G401 (cell line): ENCODE data around the gene FLYWCH1. TPM values are rescaled to one million over a fixed set of nuclear protein-coding genes. Genes with fewer than 3 reads are reported as not detected.

Source experiments
- DNase-seq: peaks from one replicate; pipeline ENCODE4 v3.0.0-alpha.2; 2015; ENCODE audit warnings: low spot score
- in situ Hi-C: cut with HindIII; loops from 2 replicates; pipeline ENCODE4 v1.10.0; 2016; ENCODE audit warnings: low sequenced_read_pairs, mixed read lengths
- total RNA-seq: library from RNA; depleted of rRNA; stranded (reverse); fragments of >200 nt; shearing (Covaris generic); gene quantifications from 2 replicates; pipeline ENCODE4 v1.2.3, GENCODE V29; 2014

FLYWCH1 gene
- total RNA-seq, 1 experiment from 2014 or later: 52.7 TPM

- in situ Hi-C loops: no loop called here
- peak; percentile 47 for DNase-seq
These were observed 53.0 kb downstream of the FLYWCH1 start for GRCh38 chr16:2964475-2965336.

DNA sequence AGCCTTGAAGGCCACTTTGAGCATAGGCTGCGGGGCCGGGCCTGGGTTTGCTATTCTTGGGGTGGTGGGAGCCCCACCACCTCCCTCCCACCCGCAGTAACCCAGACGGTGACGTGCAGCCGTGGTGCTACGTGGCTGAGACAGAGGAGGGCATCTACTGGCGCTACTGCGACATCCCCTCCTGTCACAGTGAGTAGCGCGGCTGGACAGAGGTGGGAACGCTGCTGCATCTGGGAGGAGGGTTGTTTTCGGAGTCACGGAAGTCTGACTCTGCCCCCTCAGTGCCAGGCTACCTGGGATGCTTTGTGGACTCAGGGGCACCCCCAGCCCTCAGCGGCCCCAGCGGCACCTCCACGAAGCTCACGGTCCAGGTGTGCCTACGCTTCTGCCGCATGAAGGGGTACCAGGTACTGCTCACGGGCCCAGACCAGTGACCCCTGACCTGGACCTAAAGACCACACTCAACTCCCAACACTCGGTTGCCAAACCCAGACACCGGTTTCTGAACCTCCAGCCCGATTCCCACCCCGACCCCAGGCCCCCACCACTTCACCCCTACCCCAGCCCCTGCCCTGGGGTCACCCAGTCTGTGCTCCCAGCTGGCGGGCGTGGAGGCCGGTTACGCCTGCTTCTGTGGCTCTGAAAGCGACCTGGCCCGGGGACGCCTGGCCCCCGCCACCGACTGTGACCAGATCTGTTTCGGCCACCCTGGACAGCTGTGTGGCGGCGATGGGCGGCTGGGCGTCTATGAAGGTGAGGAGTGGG lies 54.5 kb downstream of the FLYWCH1 start:
- DNase-seq: no peak

GRCh38 chr16:2966808-2967191 lies 55.1 kb downstream of the FLYWCH1 start:
- in situ Hi-C loops: no loop called here
- no peak for DNase-seq

More for the DNA sequence above, 54.5 kb downstream of the FLYWCH1 start:
- in situ Hi-C loops: no loop called here

- DNase-seq: no peak
- in situ Hi-C loops: no loop called here
These were observed 55.5 kb downstream of the FLYWCH1 start for GRCh38 chr16:2967211-2967631.

DNA sequence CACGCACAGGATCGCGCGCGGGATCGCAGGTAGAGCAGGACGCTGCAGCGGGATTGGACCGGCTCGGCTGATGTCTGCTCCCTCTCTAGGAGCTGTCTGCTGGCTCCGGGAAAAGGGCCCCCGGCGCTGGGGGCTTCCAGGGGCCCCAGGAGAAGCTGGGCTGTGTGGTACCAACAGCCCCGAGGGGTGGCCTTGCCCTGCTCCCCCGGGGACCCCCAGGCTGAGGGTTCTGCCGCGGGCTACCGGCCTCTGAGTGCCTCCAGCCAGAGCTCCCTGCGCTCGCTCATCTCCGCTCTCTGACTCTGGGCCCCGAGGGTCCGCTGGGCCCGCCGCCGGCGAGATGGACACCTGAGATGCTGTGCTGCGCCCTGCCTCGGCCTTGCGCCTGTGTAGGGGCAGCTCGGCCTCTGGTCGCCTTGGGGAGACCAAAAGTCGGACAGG lies 56.0 kb downstream of the FLYWCH1 start:
- in situ Hi-C loops: no loop called here
- DNase-seq: no peak

GRCh38 chr16:2968368-2968737 lies 56.6 kb downstream of the FLYWCH1 start:
- in situ Hi-C loops: no loop called here
- no peak for DNase-seq

GRCh38 chr16:2968738-2969544 lies 57.2 kb downstream of the FLYWCH1 start, which contains the start of gene PAQR4:
PAQR4 (plus strand) TSS chr16:2969348; CDS start chr16:2969675, 327 bp downstream.
- in situ Hi-C loops: no loop called here
- DNase-seq: peak; percentile 87

DNA sequence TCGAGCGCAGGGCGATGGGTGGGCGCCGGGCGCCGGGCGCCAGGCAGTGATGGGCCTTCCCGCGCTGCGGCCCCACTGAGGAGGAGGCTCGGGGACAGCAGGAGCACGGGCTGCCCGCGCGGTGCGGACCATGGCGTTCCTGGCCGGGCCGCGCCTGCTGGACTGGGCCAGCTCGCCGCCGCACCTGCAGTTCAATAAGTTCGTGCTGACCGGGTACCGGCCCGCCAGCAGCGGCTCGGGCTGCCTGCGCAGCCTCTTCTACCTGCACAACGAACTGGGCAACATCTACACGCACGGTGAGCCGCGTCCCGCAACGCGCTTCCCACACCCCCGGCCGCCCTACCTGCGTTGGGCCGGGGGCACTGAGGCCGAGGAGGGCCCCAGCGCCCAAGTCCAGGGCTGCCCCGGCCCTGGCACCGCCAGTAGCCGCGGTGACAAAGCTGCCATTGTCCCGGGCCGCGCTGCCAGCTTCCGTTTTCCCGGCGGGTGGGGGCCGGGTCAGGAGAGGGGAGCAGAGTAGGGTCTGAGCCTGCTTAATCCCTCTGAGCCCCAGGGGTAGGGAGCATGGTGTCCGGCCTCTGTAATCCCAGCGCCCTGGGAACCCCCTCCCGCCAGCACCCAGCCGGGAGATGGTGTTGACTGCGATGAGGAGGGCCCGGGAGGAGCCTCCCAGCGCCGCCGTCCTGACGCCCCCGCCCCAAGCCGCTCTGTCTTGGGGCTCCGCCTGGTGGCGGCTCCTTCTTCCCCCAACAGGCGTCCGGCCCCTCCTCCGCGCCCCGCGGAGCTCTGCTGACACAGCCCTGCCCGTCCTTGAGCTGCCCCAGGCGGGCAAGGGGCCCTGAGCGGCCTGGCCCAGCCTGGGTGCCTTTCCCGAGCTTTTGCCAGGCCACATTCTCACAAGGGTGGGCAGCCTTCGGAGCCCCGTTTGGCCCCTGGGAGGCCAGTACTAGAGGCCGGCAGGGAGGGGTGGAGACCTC lies 58.1 kb downstream of the FLYWCH1 start:
- DNase-seq: no peak
- in situ Hi-C loops: no loop called here

GRCh38 chr16:2970563-2970962 lies 58.8 kb downstream of the FLYWCH1 start:
- DNase-seq: no peak
- in situ Hi-C loops: no loop called here

- no peak for DNase-seq
- in situ Hi-C loops: no loop called here
These were observed 59.6 kb downstream of the FLYWCH1 start for GRCh38 chr16:2971134-2971984.

- no peak for DNase-seq
- in situ Hi-C loops: no loop called here
These were observed 60.5 kb downstream of the FLYWCH1 start for GRCh38 chr16:2971985-2972784.

DNA sequence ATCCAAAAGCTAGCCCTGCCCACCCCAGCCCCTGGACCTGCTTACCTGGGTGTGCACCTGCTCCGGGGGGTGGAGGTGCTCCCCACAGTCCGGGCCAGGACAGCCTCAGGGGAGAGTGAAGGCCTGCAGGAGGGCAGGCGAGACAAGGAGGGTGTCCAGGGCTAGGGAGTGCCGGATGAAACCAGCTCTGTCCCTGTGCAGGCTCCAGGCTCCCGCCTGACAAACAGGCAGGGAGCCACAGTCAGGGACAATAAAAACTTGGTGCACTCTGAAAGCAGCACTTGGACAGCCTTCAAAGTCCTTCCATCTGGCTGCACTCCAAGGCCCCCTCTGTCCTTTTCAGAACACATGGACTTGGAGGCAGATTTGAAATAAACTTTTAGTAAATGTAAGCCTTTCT lies 61.4 kb downstream of the FLYWCH1 start:
- in situ Hi-C loops: no loop called here
- peak; percentile 25 for DNase-seq

GRCh38 chr16:2973605-2974318 lies 62.0 kb downstream of the FLYWCH1 start:
- no peak for DNase-seq
- in situ Hi-C loops: no loop called here

GRCh38 chr16:2974319-2975056 lies 62.8 kb downstream of the FLYWCH1 start:
- in situ Hi-C loops: no loop called here
- DNase-seq: no peak

DNA sequence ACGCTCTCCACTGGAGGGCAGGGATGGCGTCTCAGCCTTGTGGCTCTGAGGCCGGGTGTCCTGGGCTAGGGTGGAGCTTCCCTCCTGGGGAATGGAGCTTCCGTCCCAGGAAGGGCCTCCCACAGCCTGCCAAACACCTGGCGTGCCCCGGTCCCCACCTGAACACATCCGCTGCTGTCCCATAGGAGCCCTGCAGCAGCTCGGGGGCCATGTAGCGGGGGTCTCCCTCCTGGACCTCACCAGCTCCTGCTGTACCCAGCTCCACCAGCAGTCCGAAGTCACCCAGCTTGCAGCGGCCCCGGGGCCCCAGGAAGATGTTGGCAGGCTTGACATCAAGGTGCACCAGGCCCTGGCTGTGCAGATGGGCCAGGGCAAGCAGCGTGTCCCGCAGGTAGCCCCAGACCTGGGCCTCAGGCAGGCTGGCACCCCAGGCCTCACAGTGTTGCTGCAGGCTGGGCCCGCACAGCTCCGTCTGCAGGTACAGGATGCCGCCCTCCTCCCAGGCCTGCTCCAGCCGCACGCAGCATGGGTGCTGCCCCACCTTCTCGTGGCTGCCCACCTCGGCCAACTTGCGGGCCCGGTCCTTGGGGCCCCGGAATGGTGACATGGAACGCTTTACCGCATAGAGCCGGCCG lies 63.5 kb downstream of the FLYWCH1 start:
- in situ Hi-C loops: no loop called here
- no peak for DNase-seq
